Activated CD8-positive, alpha-beta memory T cell treated with anti-CD3 and anti-CD28 coated beads for 36 hours (primary cell): ENCODE results near the gene BECN2. TPM values are rescaled to one million over a fixed set of nuclear protein-coding genes. Genes with fewer than 3 reads are reported as not detected.
"Not testable (repeated sequence)": the region's sequence is repeated elsewhere in the genome, so short reads cannot be mapped to it uniquely, and the experiment has no call there.

ENCODE experiments used
- CTCF ChIA-PET: fragments of 350-600 bp; sonication (Branson Sonifier 250); formaldehyde crosslinking; loops from one replicate; lab custom pipeline; 2021; ENCODE audit warnings: antibody characterized with exemption; lab: Charles Lee
- POLR2A ChIA-PET: fragments of 350-600 bp; sonication (Branson Sonifier 250); formaldehyde crosslinking; loops from one replicate; lab custom pipeline; 2021; ENCODE audit warnings: antibody characterized with exemption; lab: Charles Lee
- total RNA-seq, 2 experiments: library from RNA; stranded (reverse); gene quantifications; one replicate each; pipeline ENCODE4 v1.2.3, GENCODE V29; 2021

BECN2 gene
- total RNA-seq, 2 experiments from 2014 or later = not detected

- POLR2A ChIA-PET = no interaction called here
- CTCF ChIA-PET = no interaction called here
These were observed 15.3 kb downstream of the BECN2 start for GRCh38 chr1:241972703-241973369.

- ChIA-PET CTCF (no interaction called here), POLR2A (no interaction called here)
These were observed 18.7 kb downstream of the BECN2 start for GRCh38 chr1:241976229-241976628.

DNA sequence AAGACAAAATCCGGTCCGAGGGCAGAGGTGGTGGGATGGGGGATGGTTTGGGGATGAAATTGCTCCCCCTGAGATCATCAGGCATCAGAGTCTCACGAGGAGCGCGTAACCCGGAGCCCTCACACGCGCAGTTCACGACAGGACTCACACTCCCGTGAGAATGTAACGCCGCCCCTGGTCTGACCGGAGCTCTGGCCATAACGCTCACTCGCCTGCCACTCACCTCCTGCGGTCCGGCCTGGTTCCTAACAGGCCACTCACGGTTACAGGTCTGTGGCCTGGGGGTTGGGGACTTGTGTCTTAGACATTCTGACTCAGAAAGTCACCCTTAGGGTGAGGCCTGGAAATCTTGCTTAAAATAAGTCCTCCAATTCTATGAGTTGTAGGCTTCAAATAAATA, 21.5 kb downstream of the BECN2 start:
- POLR2A ChIA-PET = no interaction called here
- CTCF ChIA-PET = no interaction called here

GRCh38 chr1:241979926-241980325, 22.4 kb downstream of the BECN2 start:
- CTCF ChIA-PET = no interaction called here
- POLR2A ChIA-PET = no interaction called here

GRCh38 chr1:241985787-241986186, 28.2 kb downstream of the BECN2 start:
- ChIA-PET CTCF (interaction anchor here (1.3 kb wide), 1 partner anchor 13 kb away, joined by 6 read pairs; the partner anchor contains the start of gene MAP1LC3C), POLR2A (no interaction called here)

DNA sequence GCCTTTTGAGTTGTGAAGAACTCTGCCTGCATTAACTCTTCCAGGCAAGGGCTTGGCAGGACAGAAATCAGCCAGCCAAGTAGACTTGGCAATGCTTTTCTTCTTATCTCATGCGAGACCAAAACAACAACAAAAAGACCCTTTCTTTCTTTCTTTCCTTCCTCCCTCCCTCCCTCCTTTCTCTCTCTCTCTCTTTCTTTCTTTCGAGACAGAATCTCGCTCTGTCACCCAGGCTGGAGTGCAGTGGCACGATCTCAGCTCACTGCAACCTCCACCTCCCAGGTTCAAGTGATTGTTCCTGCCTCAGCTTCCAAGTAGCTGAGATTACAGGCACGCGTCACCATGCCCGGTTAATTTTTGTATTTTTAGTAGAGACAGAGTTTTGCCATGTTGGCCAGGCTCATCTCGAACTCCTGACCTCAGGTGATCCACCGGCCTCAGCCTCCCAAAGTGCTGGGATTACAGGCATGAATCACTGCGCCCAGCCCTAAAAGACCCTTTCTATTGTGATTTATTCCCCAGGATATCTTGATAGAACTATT, 30.9 kb downstream of the BECN2 start:
- POLR2A ChIA-PET, CTCF ChIA-PET: not testable (repeated sequence)

GRCh38 chr1:241990040-241990439, 32.5 kb downstream of the BECN2 start:
- CTCF ChIA-PET = no interaction called here

GRCh38 chr1:241992734-241993133, 35.2 kb downstream of the BECN2 start:
- ChIA-PET POLR2A (no interaction called here), CTCF (no interaction called here)

More at GRCh38 chr1:241990040-241990439, 32.5 kb downstream of the BECN2 start:
- POLR2A ChIA-PET = no interaction called here

GRCh38 chr1:241994171-241994570, 36.6 kb downstream of the BECN2 start:
- POLR2A ChIA-PET = no interaction called here
- CTCF ChIA-PET = interaction anchor here (0.6 kb wide), 1 partner anchor 601 kb away, joined by 4 read pairs; no protein-coding TSS in a partner anchor

- CTCF ChIA-PET = interaction anchor here (0.7 to 2.4 kb wide), 8 partner anchors 10 to 518 kb away, joined by 3 to 24 read pairs (median 4); no protein-coding TSS in a partner anchor
- POLR2A ChIA-PET = no interaction called here
These were observed 39.9 kb downstream of the BECN2 start for GRCh38 chr1:241997401-241997998.

DNA sequence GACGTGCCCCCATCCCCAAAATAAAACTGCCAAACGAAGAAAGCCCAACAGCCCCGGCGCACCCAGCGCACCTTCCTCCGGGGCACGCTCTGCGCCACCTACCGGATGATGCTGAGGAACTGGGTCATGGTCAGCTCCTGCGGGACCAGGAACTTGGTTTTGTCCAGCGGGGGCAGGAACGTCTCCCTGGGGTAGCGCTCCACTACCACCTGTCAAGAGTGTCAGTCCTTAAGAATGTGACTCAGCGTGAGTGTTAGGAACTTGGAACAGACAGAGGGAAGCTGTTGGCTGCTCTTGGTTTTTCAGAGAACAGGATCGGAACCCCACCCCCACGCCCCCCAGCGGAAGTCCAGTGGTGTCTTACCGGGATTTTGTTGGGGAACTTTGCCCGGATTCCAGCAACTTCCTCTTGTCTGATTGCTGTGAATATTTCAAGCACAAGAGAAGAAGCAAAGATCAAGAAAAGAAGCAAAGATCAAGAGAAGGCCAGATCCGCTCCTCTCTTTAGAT, 40.9 kb downstream of the BECN2 start:
- ChIA-PET CTCF (interaction anchor here (0.7 to 2.4 kb wide), 9 partner anchors 9 to 473 kb away, joined by 4 to 24 read pairs (median 4); no protein-coding TSS in a partner anchor), POLR2A (no interaction called here)

- ChIA-PET POLR2A (no interaction called here), CTCF (interaction anchor here (0.8 to 2.4 kb wide), 10 partner anchors 8 to 473 kb away, joined by 3 to 24 read pairs (median 4); no protein-coding TSS in a partner anchor)
These were observed 41.5 kb downstream of the BECN2 start, which contains the start of gene MAP1LC3C for GRCh38 chr1:241999026-241999425. TSS of gene MAP1LC3C (minus strand) at chr1:241999098. CDS start at chr1:241999008, 90 bp downstream.

- CTCF ChIA-PET = no interaction called here
These were observed 42.9 kb downstream of the BECN2 start for GRCh38 chr1:242000434-242000833.

GRCh38 chr1:242002072-242002471, 44.5 kb downstream of the BECN2 start:
- CTCF ChIA-PET = no interaction called here
- POLR2A ChIA-PET = no interaction called here

More at GRCh38 chr1:242000434-242000833, 42.9 kb downstream of the BECN2 start:
- POLR2A ChIA-PET = no interaction called here

DNA sequence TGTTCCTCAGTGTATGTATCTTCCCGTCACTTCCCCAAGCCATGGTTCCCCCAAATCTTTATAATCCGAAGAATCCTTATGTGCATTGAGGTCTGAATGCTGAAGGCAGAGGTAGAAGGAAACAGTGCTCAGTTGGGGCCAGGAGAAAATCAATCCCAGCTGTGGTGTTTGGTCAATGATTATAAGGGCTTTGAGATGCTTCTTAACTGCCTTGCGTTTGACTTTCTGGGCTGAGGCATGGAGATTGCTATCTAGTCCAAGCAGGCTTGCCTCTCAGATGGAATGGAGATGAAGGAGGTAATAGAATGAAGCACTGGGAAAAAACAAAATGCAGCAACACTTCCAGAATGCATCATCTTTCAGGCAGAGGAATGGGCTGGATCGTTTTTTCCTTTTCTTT, 44.9 kb downstream of the BECN2 start:
- CTCF ChIA-PET = no interaction called here

GRCh38 chr1:242004751-242005495, 47.4 kb downstream of the BECN2 start:
- POLR2A ChIA-PET = no interaction called here
- CTCF ChIA-PET = no interaction called here

More for the DNA sequence above, 44.9 kb downstream of the BECN2 start:
- POLR2A ChIA-PET = no interaction called here

- ChIA-PET CTCF (no interaction called here), POLR2A (no interaction called here)
These were observed 48.4 kb downstream of the BECN2 start for GRCh38 chr1:242005866-242006535.

GRCh38 chr1:242006976-242007375, 49.4 kb downstream of the BECN2 start:
- ChIA-PET CTCF (interaction anchor here (1.8 kb wide), 1 partner anchor 9 kb away, joined by 5 read pairs; the partner anchor contains the start of gene MAP1LC3C), POLR2A (no interaction called here)
